GM19328 (cell line): Measurements from ENCODE around the gene MAPK8.
"Not testable (repeated sequence)": the region's sequence is repeated elsewhere in the genome, so short reads cannot be mapped to it uniquely, and the experiment has no call there.

ENCODE experiments used
- ATAC-seq: cut with Tn5 transposase; IDR thresholded peaks from one replicate; pipeline ENCODE4 v1.9.1; 2021; ENCODE audit warnings: mild to moderate bottlenecking, moderate library complexity; ENCODE audit not compliant: unreplicated experiment

The MAPK8 gene

GRCh38 chr10:48333856-48334255 lies 27.4 kb downstream of the MAPK8 start:
- ATAC-seq = no peak

DNA sequence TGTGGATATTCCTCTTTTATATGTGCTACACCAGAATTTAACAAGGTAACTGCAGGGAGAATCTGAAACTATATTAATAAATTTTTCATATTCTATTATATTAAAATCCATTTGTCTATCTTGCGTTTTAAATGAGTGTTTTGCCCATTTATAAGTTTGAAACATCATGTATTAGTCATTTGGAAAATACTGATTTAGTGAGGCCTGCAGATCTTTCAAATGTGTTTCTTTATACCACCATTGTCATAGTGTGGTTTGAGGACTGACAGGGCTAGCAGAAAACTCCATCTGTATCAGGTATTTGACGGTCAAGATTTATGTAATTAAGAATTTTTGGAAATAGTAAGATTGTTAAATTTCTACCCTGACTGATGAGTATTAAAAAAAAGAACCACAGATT lies 29.3 kb downstream of the MAPK8 start:
- ATAC-seq = no peak

DNA sequence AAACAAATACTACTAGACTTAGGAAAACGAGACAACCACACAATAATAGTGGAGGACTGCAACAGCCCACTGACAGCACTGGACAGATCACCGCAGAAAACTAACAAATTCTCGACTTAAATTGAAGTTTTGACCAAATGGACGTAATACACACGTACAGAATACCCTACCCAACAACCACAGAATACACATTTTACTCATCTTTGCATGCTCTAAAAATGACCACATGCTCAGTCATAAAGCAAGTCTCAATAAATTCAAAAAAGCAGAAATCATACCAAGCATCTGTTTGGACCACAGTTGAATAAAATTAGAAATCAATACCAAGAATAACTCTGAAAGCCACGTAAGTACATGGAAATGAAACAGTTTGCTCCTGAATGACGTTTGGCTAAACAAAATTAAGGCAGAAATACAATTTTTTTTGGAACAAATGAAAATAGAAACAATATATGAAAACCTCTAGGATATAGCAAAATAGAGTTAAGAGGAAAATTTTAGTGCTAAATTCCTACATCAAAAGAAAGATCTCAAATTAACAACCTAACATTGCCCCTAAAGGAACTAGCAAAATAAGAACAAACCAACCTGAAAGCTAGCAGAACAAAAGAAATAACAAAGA lies 30.6 kb downstream of the MAPK8 start:
- ATAC-seq = peak; percentile 80

GRCh38 chr10:48340734-48341133 lies 34.3 kb downstream of the MAPK8 start:
- ATAC-seq = no peak

- no peak for ATAC-seq
Measured at GRCh38 chr10:48343106-48343505, 36.6 kb downstream of the MAPK8 start.

- ATAC-seq = no peak
Measured at GRCh38 chr10:48343921-48344598, 37.6 kb downstream of the MAPK8 start.

- not testable (repeated sequence) for ATAC-seq
Measured at GRCh38 chr10:48346248-48346647, 39.8 kb downstream of the MAPK8 start.

GRCh38 chr10:48347539-48347938 lies 41.1 kb downstream of the MAPK8 start:
- ATAC-seq = not testable (repeated sequence)

- ATAC-seq = not testable (repeated sequence)
Measured at GRCh38 chr10:48347943-48348342, 41.5 kb downstream of the MAPK8 start.

DNA sequence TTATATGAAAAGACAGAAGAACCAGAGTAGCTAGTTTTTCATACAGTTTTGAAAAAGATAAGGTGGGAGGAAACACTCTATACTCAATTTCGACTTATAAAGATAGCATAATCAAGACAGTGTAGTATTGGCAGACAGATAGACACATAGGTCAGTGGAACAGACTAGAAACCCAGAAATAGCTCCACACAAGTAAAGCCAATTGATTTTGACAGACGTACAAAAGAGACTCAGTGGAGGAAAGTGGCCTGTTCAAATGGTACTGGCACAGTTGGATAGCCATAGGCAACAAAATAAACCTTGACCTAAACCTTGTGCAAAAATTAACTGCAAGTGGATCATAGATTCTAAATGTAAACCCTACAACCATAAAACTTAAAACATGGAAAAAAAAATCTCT lies 46.8 kb downstream of the MAPK8 start:
- ATAC-seq = no peak

GRCh38 chr10:48357631-48358030 lies 51.2 kb downstream of the MAPK8 start:
- no peak for ATAC-seq

DNA sequence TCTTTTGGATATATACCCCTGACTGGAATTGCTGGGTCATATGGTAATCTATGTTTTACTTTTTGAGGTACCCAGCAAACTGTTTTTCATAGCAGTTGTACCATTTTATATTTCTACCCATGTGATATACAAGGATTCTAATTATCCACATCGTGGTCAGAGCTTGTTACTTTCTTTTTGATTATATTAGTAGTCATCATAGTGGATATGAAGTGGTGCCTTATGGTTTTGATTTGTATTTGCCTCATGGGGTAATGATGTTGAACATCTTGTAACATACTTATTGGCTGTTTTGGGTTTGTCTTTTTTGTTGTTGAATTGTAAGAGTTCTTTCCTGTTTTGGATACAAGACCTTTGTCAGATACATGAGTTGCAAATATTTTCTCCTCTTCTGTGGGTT lies 51.7 kb downstream of the MAPK8 start:
- ATAC-seq = no peak

GRCh38 chr10:48358838-48359237 lies 52.4 kb downstream of the MAPK8 start:
- ATAC-seq = no peak

DNA sequence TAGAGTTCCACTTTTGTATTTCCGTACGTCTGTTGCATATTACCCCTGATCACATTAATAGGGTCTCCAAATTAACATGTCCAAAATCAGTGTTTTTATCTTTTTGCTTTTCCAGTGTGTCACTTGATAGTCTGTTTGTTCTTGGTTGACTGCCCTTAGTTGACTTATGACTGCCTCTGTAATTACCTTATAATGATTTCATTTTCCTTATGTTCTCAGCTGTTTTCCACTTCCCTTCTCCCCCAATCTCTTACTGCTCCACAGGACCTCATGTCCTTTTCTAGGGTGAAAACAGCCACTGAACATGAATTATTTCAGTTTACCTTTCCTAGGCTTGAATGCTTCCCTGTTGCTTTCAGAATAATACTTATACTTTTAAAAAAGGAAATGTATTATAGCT lies 54.7 kb downstream of the MAPK8 start:
- no peak for ATAC-seq

DNA sequence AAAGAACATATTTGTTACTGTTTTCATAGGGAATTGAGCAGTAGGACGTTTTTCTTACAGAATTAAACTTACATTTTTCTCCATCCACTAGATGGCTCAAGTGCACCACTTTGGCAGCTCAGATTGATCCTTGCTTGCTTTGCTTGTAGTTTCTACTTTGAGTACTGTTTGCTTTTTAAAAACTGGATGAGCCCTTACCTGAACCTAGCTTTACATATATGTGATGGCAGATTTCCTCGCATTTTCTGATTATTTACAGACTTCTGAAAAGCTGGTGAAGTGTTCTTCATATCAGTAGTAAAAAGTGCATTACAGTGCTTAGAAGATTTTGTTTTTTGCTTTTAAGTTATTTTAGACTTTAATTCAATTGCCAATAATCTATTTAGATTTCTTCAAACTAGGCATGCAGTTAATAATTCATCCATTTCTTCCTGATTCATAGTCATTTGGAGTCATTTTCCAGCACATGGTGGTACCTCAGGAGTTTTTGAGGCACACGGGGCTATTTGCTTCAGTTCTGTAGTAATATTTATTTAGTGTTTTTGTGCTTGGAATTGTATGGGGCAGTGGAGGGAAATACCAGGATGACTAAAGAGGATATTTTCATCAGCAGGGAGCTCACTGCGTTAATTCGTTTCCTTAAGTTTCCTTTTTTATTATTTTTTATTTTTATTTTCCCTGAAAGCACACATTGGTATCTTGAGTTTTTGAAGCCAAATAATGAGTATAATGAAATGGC lies 57.3 kb downstream of the MAPK8 start:
- no peak for ATAC-seq

DNA sequence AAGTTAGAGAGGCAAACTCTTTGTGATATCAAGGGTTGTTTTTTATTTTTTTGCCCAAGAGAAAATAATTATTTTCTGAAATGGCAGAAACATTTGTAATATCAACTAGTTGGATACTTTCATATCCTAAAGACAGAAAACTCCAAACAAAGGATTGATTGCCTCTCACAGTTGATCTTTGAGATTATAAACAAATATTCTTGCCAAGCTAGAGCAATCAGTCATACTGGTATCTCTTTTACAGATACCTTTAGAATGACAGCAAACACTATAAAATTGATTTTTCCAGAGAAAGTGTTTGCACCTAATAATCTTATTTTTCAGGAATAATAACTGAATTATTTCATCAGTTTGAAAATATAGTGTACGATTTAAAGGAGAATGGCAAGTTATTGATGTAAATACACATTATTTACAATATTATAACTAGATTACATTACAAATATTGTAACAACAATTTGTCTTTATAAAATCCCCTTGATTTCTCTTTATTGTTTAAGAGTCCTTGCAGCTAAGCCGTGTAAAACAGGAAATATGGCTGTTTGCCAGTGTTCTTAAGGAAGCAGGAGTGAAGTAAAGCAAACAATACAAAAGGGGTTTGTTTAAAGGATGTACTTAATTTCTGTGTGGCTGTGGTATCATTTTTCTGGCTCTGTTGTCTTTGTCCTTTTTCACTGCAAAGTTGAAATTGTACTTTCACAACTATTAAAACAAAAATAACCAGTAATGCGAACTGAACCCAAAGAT lies 58.4 kb downstream of the MAPK8 start:
- no peak for ATAC-seq

GRCh38 chr10:48365668-48366067 lies 59.2 kb downstream of the MAPK8 start:
- no peak for ATAC-seq

- no peak for ATAC-seq
Measured at GRCh38 chr10:48366261-48366660, 59.8 kb downstream of the MAPK8 start.

DNA sequence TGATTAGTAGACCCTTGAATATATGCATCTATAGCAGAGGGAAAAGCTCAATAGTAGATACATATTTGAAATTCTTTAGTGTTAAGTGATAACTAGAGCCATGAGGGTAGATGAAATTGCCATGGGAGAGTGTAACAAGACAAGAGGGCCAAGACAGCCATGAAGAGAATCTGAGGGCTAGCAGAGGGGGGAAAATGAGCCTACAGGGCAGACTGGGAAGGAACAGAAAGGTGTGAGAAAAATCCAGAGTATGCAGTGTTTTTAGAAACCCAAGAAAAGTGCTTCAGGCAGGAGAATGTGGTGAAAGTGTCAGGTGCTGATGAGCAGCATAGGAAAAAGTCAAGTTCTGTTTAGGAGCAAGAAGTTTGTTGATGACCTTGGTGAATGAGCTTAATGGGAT lies 63.0 kb downstream of the MAPK8 start:
- ATAC-seq = no peak

DNA sequence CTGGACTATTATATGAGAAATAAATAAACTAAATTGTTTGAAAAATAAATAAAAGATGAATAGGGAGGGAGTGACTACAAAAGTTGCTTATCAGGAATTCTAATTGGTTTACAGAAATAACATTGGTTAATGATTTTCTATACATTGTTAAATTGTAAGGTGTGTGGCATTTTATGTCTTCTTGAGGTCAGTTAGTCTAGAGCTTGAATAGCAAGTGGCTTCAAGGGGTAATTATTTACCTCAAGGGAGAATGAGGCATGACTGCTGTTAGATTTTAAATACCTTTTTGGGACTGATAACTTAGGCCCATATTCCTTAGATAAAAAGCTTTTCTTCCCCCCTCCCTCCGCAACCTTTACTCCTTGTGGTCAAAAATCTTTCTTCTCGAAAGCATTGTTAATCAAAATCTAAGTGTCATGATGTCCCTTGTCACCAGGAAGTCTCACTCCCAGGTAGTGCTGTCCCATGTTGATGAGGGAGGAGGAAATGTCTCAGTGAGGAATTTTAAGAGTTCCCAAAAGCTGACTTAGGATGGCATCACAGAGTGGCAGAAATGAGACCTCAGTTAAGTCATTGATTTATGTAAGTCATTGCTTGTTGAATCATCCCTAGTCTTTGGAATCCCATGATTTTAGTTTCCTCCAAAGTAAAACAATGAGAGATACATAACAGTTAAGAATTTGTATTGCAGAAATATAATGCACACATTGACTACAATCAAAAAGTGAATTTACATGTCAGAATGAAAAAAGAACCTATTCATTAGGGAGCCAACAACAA lies 71.5 kb downstream of the MAPK8 start:
- ATAC-seq = no peak

- no peak for ATAC-seq
Measured at GRCh38 chr10:48378675-48379074, 72.2 kb downstream of the MAPK8 start.
